Small intestine (tissue), 7 donors: ENCODE results near the gene SYPL2. TPM values are rescaled to one million over a fixed set of nuclear protein-coding genes. Genes with fewer than 3 reads are reported as not detected.

Experiments used
- DNase-seq, 2 donors: peaks; one replicate each; pipeline versions ENCODE4 v3.0.0 to v3.0.0-alpha.2; 2013
- FAIRE-seq: peaks from 2 replicates; lab custom pipeline; 2012; peaks lifted over from hg19 to GRCh38; lab: Jason Lieb, UNC
- H3K27ac ChIP-seq, 3 donors: one replicate each; pipeline ENCODE4 v1.5.1; 2013; ENCODE audit warnings: low read length in 2 of 3, mild to moderate bottlenecking in 2 of 3, control low read depth in 1 of 3, inconsistent platforms in 1 of 3, low read depth in 1 of 3, moderate library complexity in 1 of 3
- H3K27me3 ChIP-seq, 3 donors: one replicate each; pipeline ENCODE4 v1.6.1; 2013; ENCODE audit warnings: low read length in 3 of 3, inconsistent platforms in 1 of 3; ENCODE audit not compliant: control insufficient read depth in 3 of 3, insufficient read depth in 3 of 3
- H3K36me3 ChIP-seq, 3 donors: one replicate each; pipeline ENCODE4 v1.6.1; 2013; ENCODE audit warnings: low read length in 3 of 3, inconsistent platforms in 1 of 3, low read depth in 1 of 3, mild to moderate bottlenecking in 1 of 3, moderate library complexity in 1 of 3; ENCODE audit not compliant: control insufficient read depth in 3 of 3, insufficient read depth in 2 of 3
- H3K4me1 ChIP-seq, 3 donors: one replicate each; pipeline ENCODE4 v1.6.1; 2013; ENCODE audit warnings: low read length in 2 of 3, inconsistent platforms in 1 of 3, low read depth in 1 of 3, mild to moderate bottlenecking in 1 of 3, moderate library complexity in 1 of 3; ENCODE audit not compliant: control insufficient read depth in 3 of 3, insufficient read depth in 2 of 3
- H3K4me3 ChIP-seq, 3 donors: one replicate each; pipeline ENCODE4 v1.5.1; 2013; ENCODE audit warnings: low read length in 3 of 3, control low read depth in 1 of 3, inconsistent platforms in 1 of 3, low read depth in 1 of 3, mild to moderate bottlenecking in 1 of 3, moderate library complexity in 1 of 3
- H3K9me3 ChIP-seq, 2 donors: one replicate each; pipeline ENCODE4 v1.6.1; 2013; ENCODE audit warnings: low read depth in 1 of 2, low read length in 1 of 2; ENCODE audit not compliant: control insufficient read depth in 2 of 2, insufficient read depth in 1 of 2
- WGBS, 3 donors: extraction: QIAGEN DNeasy Blood & Tissue Kit; methylation state at CpG; one replicate each; pipeline ENCODE4 v1.1.7; 2013; 5-methylcytosine and 5-hydroxymethylcytosine counted together
- polyA plus RNA-seq, 4 donors: library from polyadenylated mRNA; stranded (reverse) in 3 of 4; unstranded in 1 of 4; fragments of 200-250 nt in 3 of 4; fragments of 120-200 nt in 1 of 4; gene quantifications; one replicate each; pipeline versions ENCODE4 v1.2.1 to v1.2.3, GENCODE V29; 2013
- donor health status: healthy with polysubstance abuse.
- donor health status: control.
- donor health status: control.
- donor health status: Bipolar disorder and iron deficiency.
- donor health status: healthy.

SYPL2 gene
- polyA plus RNA-seq, 4 donors = 0.65 to 0.67 TPM; not detected in 2

DNA sequence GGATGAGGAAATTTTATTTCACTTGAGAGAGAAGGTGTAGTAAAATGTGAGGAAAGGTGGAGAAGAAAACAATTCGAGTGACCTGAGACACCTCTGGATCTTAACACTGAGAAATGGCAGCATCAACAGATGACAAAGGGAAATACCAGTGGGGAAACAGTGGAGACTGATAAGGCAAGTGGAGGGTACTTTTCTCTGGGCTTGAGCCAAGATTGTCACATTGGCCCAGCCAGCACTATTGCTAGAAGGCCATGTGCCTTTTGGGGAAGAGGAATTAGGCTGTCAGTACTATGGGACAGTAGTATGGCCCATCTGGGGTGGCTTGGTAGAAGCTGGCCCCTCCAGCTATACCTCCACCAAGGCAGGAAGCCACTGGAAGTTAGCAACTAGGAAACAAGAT, 8.4 kb downstream of the SYPL2 start:
- H3K27ac ChIP-seq = no peak overlapping the region
- no peaks in the 10 kb centered on the region for H3K36me3 ChIP-seq
- 60 to 77% (median 70%) methylated on average over 1 of the region's 1 CpG for WGBS, 3 donors
- no peaks in the 10 kb centered on the region for H3K9me3 ChIP-seq
- H3K27me3 ChIP-seq = peaks cover 0 to 68% (median 5%) of the 10 kb centered on the region in 3 donors
- no peak for DNase-seq
- H3K4me3 ChIP-seq = no peak overlapping the region
- H3K4me1 ChIP-seq = no peaks in the 10 kb centered on the region
- no peak for FAIRE-seq

DNA sequence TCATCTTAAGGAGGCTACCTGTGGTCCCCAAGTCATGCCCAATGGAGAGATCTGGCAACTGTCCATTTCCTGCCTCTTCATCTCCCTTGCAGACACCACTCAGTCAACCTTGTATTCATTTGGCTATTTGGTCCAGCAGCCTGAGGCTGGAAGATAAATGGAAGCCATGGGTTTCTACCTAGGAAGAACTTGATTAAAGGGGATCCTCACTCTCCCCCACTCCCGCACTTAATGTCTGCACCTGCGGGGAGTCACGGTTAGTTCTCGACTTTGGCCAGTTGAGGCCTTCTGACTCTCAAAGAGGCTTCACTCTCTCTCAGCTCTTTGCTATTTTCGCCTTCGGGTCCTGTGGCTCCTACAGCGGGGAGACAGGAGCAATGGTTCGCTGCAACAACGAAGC, 8.9 kb downstream of the SYPL2 start:
- Histone ChIP-seq H3K4me1 (no peaks in the 10 kb centered on the region), H3K9me3 (no peaks in the 10 kb centered on the region), H3K36me3 (no peaks in the 10 kb centered on the region), H3K27ac (no peak overlapping the region), H3K27me3 (peaks cover 0 to 64% (median 5%) of the 10 kb centered on the region in 3 donors), H3K4me3 (no peak overlapping the region)
- 81 to 87% (median 84%) methylated on average over 9 of the region's 9 CpGs for WGBS, 3 donors
- DNase-seq = no peak
- FAIRE-seq = no peak

DNA sequence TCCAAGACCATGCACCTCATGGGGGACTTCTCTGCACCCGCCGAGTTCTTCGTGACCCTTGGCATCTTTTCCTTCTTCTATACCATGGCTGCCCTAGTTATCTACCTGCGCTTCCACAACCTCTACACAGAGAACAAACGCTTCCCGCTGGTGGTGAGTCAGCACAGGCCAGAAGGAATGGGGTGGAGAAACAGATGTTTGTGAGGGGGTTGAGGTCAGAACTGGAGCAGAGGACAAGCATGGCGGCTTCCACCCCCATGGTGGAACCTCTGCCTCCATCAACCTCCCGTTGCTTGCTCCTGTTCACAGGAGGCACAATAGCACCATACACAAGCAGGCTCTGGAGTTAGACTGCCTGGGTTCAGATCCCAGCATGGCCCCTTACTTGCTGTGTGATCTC, 10.5 kb downstream of the SYPL2 start:
- Histone ChIP-seq H3K27ac (no peak overlapping the region), H3K9me3 (no peaks in the 10 kb centered on the region), H3K36me3 (no peaks in the 10 kb centered on the region), H3K4me3 (no peak overlapping the region), H3K4me1 (no peaks in the 10 kb centered on the region), H3K27me3 (peaks cover 0 to 68% (median 2%) of the 10 kb centered on the region in 3 donors)
- FAIRE-seq (no peak), DNase-seq (no peak)
- WGBS, 3 donors = 87 to 89% (median 88%) methylated on average over 8 of the region's 8 CpGs

DNA sequence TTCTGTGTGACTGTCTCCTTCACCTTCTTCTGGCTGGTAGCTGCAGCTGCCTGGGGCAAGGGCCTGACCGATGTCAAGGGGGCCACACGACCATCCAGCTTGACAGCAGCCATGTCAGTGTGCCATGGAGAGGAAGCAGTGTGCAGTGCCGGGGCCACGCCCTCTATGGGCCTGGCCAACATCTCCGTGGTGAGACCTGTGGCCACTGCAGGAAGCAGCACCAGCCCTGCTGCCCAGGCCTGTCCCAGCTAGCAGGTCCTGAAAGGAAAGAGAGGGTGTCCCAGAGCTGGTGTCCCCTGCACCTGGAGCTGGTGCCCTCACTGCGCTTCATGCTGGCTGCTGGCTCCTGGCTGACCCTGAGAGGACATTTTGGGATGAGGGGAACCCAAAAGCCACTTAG, 11.5 kb downstream of the SYPL2 start:
- Histone ChIP-seq H3K4me3 (no peak overlapping the region), H3K9me3 (no peaks in the 10 kb centered on the region), H3K36me3 (no peaks in the 10 kb centered on the region), H3K27me3 (peaks cover 0 to 68% (median 2%) of the 10 kb centered on the region in 3 donors), H3K4me1 (peaks cover 0 to under 1% (median 0%) of the 10 kb centered on the region in 3 donors), H3K27ac (no peak overlapping the region)
- 64 to 65% (median 65%) methylated on average over 6 of the region's 6 CpGs for WGBS, 3 donors
- no peak for FAIRE-seq
- DNase-seq = no peak

DNA sequence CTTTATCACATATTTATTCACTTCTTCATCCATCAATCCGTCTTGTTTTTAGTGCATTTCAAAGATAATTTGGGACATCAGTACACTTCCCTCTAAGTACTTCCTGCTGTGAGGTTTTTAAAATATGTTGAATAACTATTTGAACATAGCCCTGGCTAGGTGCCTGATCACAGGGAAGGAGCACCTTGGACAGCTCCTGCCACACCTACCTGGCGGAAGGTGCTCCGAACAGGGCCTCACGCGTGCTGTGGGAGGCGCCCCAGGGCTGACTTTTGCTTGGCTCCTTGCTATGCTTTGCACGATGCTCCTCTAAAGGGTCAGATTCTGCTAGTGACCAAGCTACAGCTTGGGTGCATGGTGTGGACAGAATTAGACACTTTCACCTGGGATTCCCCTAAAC, 12.5 kb downstream of the SYPL2 start:
- WGBS, 3 donors = 4 to 14% (median 5%) methylated on average over 7 of the region's 7 CpGs
- H3K36me3 ChIP-seq = no peaks in the 10 kb centered on the region
- H3K27me3 ChIP-seq = peaks cover 0 to 65% (median 0%) of the 10 kb centered on the region in 3 donors
- peaks cover 0 to 7% (median 0%) of the 10 kb centered on the region in 3 donors for H3K4me1 ChIP-seq
- no peak for FAIRE-seq
- H3K4me3 ChIP-seq = no peak overlapping the region
- no peaks in the 10 kb centered on the region for H3K9me3 ChIP-seq
- DNase-seq = peak; percentile 44 to 72
- H3K27ac ChIP-seq = no peak overlapping the region

DNA sequence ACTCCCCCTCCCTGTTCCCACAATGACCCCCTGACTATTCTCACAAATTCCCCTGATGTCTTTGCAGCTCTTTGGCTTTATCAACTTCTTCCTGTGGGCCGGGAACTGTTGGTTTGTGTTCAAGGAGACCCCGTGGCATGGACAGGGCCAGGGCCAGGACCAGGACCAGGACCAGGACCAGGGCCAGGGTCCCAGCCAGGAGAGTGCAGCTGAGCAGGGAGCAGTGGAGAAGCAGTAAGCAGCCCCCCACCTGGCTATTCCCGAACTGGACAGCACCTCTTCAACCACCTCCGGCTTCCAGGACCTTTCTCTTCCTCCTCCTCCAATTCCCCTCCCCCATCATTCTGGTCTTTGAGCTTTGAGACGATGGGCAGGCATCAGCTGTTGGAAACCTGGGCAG, 13.0 kb downstream of the SYPL2 start:
- no peak for DNase-seq
- Histone ChIP-seq H3K36me3 (no peaks in the 10 kb centered on the region), H3K4me3 (no peak overlapping the region), H3K27me3 (peaks cover 0 to 65% (median 0%) of the 10 kb centered on the region in 3 donors), H3K27ac (no peak overlapping the region), H3K9me3 (no peaks in the 10 kb centered on the region), H3K4me1 (peaks cover 0 to 7% (median 0%) of the 10 kb centered on the region in 3 donors)
- WGBS, 3 donors = 53 to 67% (median 62%) methylated on average over 5 of the region's 5 CpGs
- FAIRE-seq = no peak

DNA sequence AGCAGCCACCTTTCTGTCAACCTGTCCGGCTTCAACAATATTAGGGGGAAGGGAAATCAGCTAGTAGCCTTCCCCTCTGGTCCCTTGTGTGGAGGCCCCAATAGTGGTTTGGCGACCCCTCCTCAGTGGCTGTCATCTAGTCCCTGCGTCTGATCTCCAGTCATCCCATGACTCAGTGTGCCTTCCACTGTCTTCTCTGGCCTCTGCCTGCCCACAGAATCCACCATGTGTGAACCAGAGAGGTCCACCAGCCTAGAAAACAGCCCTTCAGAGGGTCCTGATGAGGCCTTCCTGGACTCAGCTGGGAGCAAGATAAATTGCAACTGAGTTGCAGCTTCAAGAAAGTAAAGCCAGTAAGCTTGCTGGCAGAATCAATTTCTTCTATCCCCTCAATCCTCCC, 13.6 kb downstream of the SYPL2 start:
- Histone ChIP-seq H3K27ac (no peak overlapping the region), H3K36me3 (no peaks in the 10 kb centered on the region), H3K4me1 (peaks cover 0 to 7% (median 5%) of the 10 kb centered on the region in 3 donors), H3K4me3 (no peak overlapping the region), H3K27me3 (peaks cover 0 to 62% (median 0%) of the 10 kb centered on the region in 3 donors), H3K9me3 (no peaks in the 10 kb centered on the region)
- WGBS, 3 donors = 81 to 86% (median 85%) methylated on average over 3 of the region's 3 CpGs
- FAIRE-seq (no peak), DNase-seq (no peak)

DNA sequence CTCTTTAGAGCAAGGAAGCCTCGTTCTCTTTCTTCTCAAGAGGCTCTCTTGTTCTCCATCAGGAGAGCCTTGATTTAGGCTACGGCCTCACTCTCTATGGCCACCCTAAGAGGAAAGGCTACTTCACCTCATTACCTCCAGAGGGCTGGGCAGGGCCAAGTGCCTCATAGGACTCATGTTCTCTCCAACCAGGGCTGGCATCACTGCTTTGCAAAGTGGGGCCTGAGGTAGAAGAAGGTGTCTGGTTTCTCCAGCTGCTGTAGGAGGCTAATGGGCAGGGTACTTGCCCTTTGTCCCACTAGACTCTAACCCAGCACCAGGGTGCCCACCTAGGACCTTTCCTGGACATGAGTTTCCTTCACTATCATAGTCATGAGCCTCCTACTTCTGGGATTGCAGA, 15.3 kb downstream of the SYPL2 start:
- 75 to 80% (median 76%) methylated on average over 2 of the region's 2 CpGs for WGBS, 3 donors
- Histone ChIP-seq H3K27ac (no peak overlapping the region), H3K36me3 (peaks cover 0 to 7% (median 0%) of the 10 kb centered on the region in 3 donors), H3K4me1 (peaks cover 0 to 7% (median 6%) of the 10 kb centered on the region in 3 donors), H3K4me3 (no peak overlapping the region), H3K9me3 (no peaks in the 10 kb centered on the region), H3K27me3 (peaks cover 0 to 45% (median 0%) of the 10 kb centered on the region in 3 donors)
- FAIRE-seq (no peak), DNase-seq (no peak)

DNA sequence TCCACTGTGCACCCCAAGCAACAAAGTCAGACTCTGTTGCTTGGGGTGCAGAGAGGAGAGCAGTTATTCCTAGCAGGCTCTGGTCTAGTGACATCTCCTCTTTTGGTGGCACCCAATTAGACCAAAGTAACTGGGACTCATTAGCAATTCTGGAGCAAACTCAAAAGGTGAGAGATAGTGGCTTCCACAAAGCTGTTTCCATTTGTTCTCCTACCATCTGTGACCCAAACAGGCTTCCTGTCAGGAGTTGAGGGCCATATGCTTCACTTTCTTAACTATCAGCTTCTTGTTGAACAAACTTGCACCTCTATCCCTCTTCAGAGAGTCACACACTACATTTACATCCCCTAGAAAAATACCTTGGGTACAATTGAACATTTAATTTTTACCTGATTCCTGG, 15.9 kb downstream of the SYPL2 start:
- no peak for FAIRE-seq

More for the DNA sequence above, 15.9 kb downstream of the SYPL2 start:
- Histone ChIP-seq H3K9me3 (no peaks in the 10 kb centered on the region), H3K27me3 (peaks cover 0 to 43% (median 0%) of the 10 kb centered on the region in 3 donors), H3K27ac (no peak overlapping the region), H3K4me1 (peaks cover 0 to 7% (median 6%) of the 10 kb centered on the region in 3 donors), H3K4me3 (no peak overlapping the region), H3K36me3 (peaks cover 0 to 11% (median 0%) of the 10 kb centered on the region in 3 donors)
- no peak for DNase-seq
